A549 (cell line): ENCODE data around the gene PCDHGC4. TPM values are rescaled to one million over a fixed set of nuclear protein-coding genes. Genes with fewer than 3 reads are reported as not detected.
A peak's percentile ranks its signal among the peaks of the same experiment; 100 is the strongest.

Experiments
- ATAC-seq, 2 experiments: fragments of 200-7000 bp in 1 of 2; fragments of >200 bp in 1 of 2; cut with Nextera tagmentation in 1 of 2; cut with Tn5 transposase in 1 of 2; 3 replicates each; pipeline versions ENCODE4 v1.8.0 to v1.9.1; 2018 to 2020; ENCODE audit warnings: mild to moderate bottlenecking in 1 of 2, moderate library complexity in 1 of 2
- CTCF ChIA-PET: fragments of 300-600 bp; sonication (Branson Sonifier 250); formaldehyde crosslinking; extraction: SDS; loops from one replicate; lab custom pipeline; 2021; ENCODE audit warnings: antibody characterized with exemption, inconsistent platforms; lab: Yijun Ruan, JAX
- POLR2A ChIA-PET: fragments of 350-600 bp; formaldehyde crosslinking; extraction: SDS; loops from one replicate; lab custom pipeline; 2021; ENCODE audit warnings: antibody characterized with exemption, inconsistent platforms; lab: Yijun Ruan, JAX
- DNase-seq, 2 experiments: peaks; one replicate each; pipeline versions ENCODE4 v3.0.0 to v3.0.0-alpha.2; 2011 to 2016; ENCODE audit warnings: low read depth in 1 of 2, low spot score in 1 of 2
- FAIRE-seq: peaks from 2 replicates; lab custom pipeline; 2011; peaks lifted over from hg19 to GRCh38; lab: Jason Lieb, UNC
- H3K27ac ChIP-seq, 2 experiments: fragments of >200 bp; sonication (Bioruptor Twin); formaldehyde crosslinking; 3 replicates each; pipeline ENCODE4 v1.5.1; 2016 to 2017
- H3K4me1 ChIP-seq: fragments of >200 bp; sonication (Bioruptor Twin); formaldehyde crosslinking; 3 replicates; pipeline ENCODE4 v1.6.1; 2016
- H3K4me2 ChIP-seq: fragments of >200 bp; sonication (Bioruptor Twin); formaldehyde crosslinking; 3 replicates; pipeline ENCODE4 v1.6.1; 2016
- H3K4me3 ChIP-seq: fragments of >200 bp; sonication (Bioruptor Twin); formaldehyde crosslinking; 3 replicates; pipeline ENCODE4 v1.5.1; 2016
- H3K9me3 ChIP-seq: fragments of >200 bp; sonication (Bioruptor Twin); formaldehyde crosslinking; 3 replicates; pipeline ENCODE4 v1.6.1; 2016
- ATOH8 ChIP-seq: fragments of 250-450 bp; sonication (Bioruptor Pico); IDR thresholded peaks from 2 replicates; pipeline ENCODE4 v1.5.0; 2020; ENCODE audit warnings: low read depth, mild to moderate bottlenecking, moderate library complexity
- BHLHE40 ChIP-seq: IDR thresholded peaks from 2 replicates; pipeline ENCODE4 v1.6.1; 2012; ENCODE audit warnings: low read depth, low read length, inconsistent platforms
- CBX2 ChIP-seq: fragments of 200-600 bp; sonication (generic); IDR thresholded peaks from 2 replicates; pipeline ENCODE4 v1.6.1; 2016; ENCODE audit warnings: low read depth, mild to moderate bottlenecking, borderline replicate concordance
- CHD4 ChIP-seq: fragments of 200-600 bp; sonication (generic); IDR thresholded peaks from 2 replicates; pipeline ENCODE4 v1.6.1; 2016; ENCODE audit warnings: antibody characterized with exemption, mild to moderate bottlenecking, borderline replicate concordance
- E2F6 ChIP-seq: IDR thresholded peaks from 2 replicates; pipeline ENCODE4 v1.6.1; 2012; ENCODE audit warnings: low read depth, borderline replicate concordance
- ELK1 ChIP-seq: fragments of 150-350 bp; IDR thresholded peaks from 2 replicates; pipeline ENCODE4 v1.6.1; 2014; ENCODE audit warnings: low read depth, mild to moderate bottlenecking, low read length
- FOSB ChIP-seq: fragments of 250-450 bp; sonication (Bioruptor Pico); IDR thresholded peaks from 2 replicates; pipeline ENCODE4 v1.5.0; 2020; ENCODE audit warnings: mild to moderate bottlenecking, moderate library complexity
- FOSL2 ChIP-seq, 2 experiments: fragments of 450-650 bp in 1 of 2; fragments of >200 bp in 1 of 2; sonication (Bioruptor Twin) in 1 of 2; formaldehyde crosslinking; IDR thresholded peaks; 2 replicates each; pipeline versions ENCODE4 v1.5.0 to v1.6.1; 2016 to 2020; ENCODE audit warnings: mild to moderate bottlenecking in 1 of 2, moderate library complexity in 1 of 2
- FOXS1 ChIP-seq: fragments of 250-450 bp; sonication (Bioruptor Pico); IDR thresholded peaks from 2 replicates; pipeline ENCODE4 v1.5.0; 2020; ENCODE audit warnings: mild to moderate bottlenecking, moderate library complexity
- HES2 ChIP-seq: fragments of >200 bp; sonication (Bioruptor Twin); formaldehyde crosslinking; IDR thresholded peaks from 2 replicates; pipeline ENCODE4 v1.6.1; 2016
- HMGXB4 ChIP-seq: fragments of 250-450 bp; sonication (Bioruptor Pico); IDR thresholded peaks from 2 replicates; pipeline ENCODE4 v1.5.0; 2021; ENCODE audit warnings: mild to moderate bottlenecking, moderate library complexity, borderline replicate concordance
- HOXA7 ChIP-seq: fragments of 250-450 bp; sonication (Bioruptor Pico); IDR thresholded peaks from 2 replicates; pipeline ENCODE4 v1.5.0; 2020; ENCODE audit warnings: mild to moderate bottlenecking, moderate library complexity
- HOXB5 ChIP-seq: fragments of 250-450 bp; sonication (Bioruptor Pico); IDR thresholded peaks from 2 replicates; pipeline ENCODE4 v1.5.0; 2020; ENCODE audit warnings: mild to moderate bottlenecking, moderate library complexity
- JUNB ChIP-seq: fragments of >200 bp; sonication (Bioruptor Twin); formaldehyde crosslinking; IDR thresholded peaks from 2 replicates; pipeline ENCODE4 v1.6.1; 2016
- KDM5A ChIP-seq: fragments of 200-600 bp; sonication (generic); IDR thresholded peaks from 2 replicates; pipeline ENCODE4 v1.6.1; 2016; ENCODE audit warnings: antibody characterized with exemption, mild to moderate bottlenecking
- MAFK ChIP-seq: fragments of 450-650 bp; IDR thresholded peaks from 2 replicates; pipeline ENCODE4 v1.6.1; 2014; ENCODE audit not compliant: partially characterized antibody
- MAX ChIP-seq: IDR thresholded peaks from 2 replicates; pipeline ENCODE4 v1.6.1; 2012
- MAZ ChIP-seq: fragments of 150-350 bp; IDR thresholded peaks from 2 replicates; pipeline ENCODE4 v1.6.1; 2014; ENCODE audit warnings: antibody characterized with exemption, low read depth, low read length, borderline replicate concordance
- NPAS2 ChIP-seq: fragments of 250-450 bp; sonication (Bioruptor Pico); IDR thresholded peaks from 2 replicates; pipeline ENCODE4 v1.8.0; 2022; ENCODE audit warnings: mild to moderate bottlenecking, moderate library complexity, borderline replicate concordance
- NR3C1 ChIP-seq: fragments of >200 bp; sonication (Bioruptor Twin); formaldehyde crosslinking; IDR thresholded peaks from 3 replicates; pipeline ENCODE4 v1.6.1; 2017
- PHF8 ChIP-seq: fragments of 200-600 bp; sonication (generic); IDR thresholded peaks from 2 replicates; pipeline ENCODE4 v1.6.1; 2016; ENCODE audit warnings: low read depth, mild to moderate bottlenecking, antibody characterized with exemption, moderate library complexity, borderline replicate concordance
- POLR2A ChIP-seq: IDR thresholded peaks from 2 replicates; pipeline ENCODE4 v1.6.1; 2012; ENCODE audit warnings: mild to moderate bottlenecking, low read length
- RAD21 ChIP-seq, 2 experiments: fragments of >200 bp in 1 of 2; sonication (Bioruptor Twin) in 1 of 2; formaldehyde crosslinking in 1 of 2; IDR thresholded peaks in 1 of 2; conservative IDR thresholded peaks in 1 of 2; 2 replicates in 1 of 2; 3 replicates in 1 of 2; pipeline ENCODE4 v1.6.1; 2012 to 2018; ENCODE audit warnings: inconsistent platforms in 1 of 2
- RCOR1 ChIP-seq: fragments of 150-350 bp; IDR thresholded peaks from 2 replicates; pipeline ENCODE4 v1.6.1; 2014; ENCODE audit warnings: antibody characterized with exemption, low read length, low read depth
- REST ChIP-seq: fragments of 200-600 bp; sonication (generic); IDR thresholded peaks from 2 replicates; pipeline ENCODE4 v1.6.1; 2016; ENCODE audit warnings: antibody characterized with exemption, mild to moderate bottlenecking, moderate library complexity
- TP53 ChIP-seq: fragments of 250-450 bp; sonication (Bioruptor Pico); IDR thresholded peaks from 2 replicates; pipeline ENCODE4 v1.5.0; 2021; ENCODE audit warnings: mild to moderate bottlenecking, moderate library complexity
- USF2 ChIP-seq: fragments of 450-650 bp; IDR thresholded peaks from 2 replicates; pipeline ENCODE4 v1.6.1; 2014; ENCODE audit warnings: antibody characterized with exemption
- ZC3H11A ChIP-seq: fragments of 450-650 bp; IDR thresholded peaks from 2 replicates; pipeline ENCODE4 v1.6.1; 2014; ENCODE audit warnings: antibody characterized with exemption, mild to moderate bottlenecking
- ZFP36 ChIP-seq: fragments of 450-650 bp; IDR thresholded peaks from 2 replicates; pipeline ENCODE4 v1.6.1; 2014; ENCODE audit warnings: borderline replicate concordance; ENCODE audit not compliant: partially characterized antibody
- ZNF302 ChIP-seq: fragments of 250-450 bp; sonication (Bioruptor Pico); IDR thresholded peaks from 2 replicates; pipeline ENCODE4 v1.9.0; 2021; ENCODE audit warnings: inconsistent platforms, mild to moderate bottlenecking, moderate library complexity
- ZSCAN20 ChIP-seq: fragments of 250-450 bp; sonication (Bioruptor Pico); IDR thresholded peaks from 2 replicates; pipeline ENCODE4 v1.8.0; 2022; ENCODE audit warnings: mild to moderate bottlenecking, moderate library complexity
- WGBS: methylation state at CpG from one replicate; pipeline ENCODE4 v1.1.6; 2017; ENCODE audit errors: missing lambda C conversion rate; 5-methylcytosine and 5-hydroxymethylcytosine counted together
- polyA plus RNA-seq, 4 experiments: library from polyadenylated mRNA; depleted of rRNA in 3 of 4; stranded (reverse); fragments of >200 nt; fragmentation: RNase III in 1 of 4; extraction: RNeasy Plus Mini Kit Qiagen cat#74134 plus additional on column Dnase treatment in 1 of 4; gene quantifications; 2 replicates in 3 of 4; 3 replicates in 1 of 4; pipeline ENCODE4 v1.2.3, GENCODE V29; 2011 to 2017

Gene PCDHGC4
- polyA plus RNA-seq, 2 of the 4 experiments (the other 2 are of a cell fraction), result 0.06 TPM; not detected in 1

- CTCF ChIA-PET, result interaction anchor here (0.7 to 2.6 kb wide), 19 partner anchors 8 to 126 kb away, joined by 3 to 24 read pairs (median 4); partner anchors contain the start of genes PCDHGA7, PCDHGB1, PCDHGB3 and PCDHGC4
- DNase-seq (peak; percentile 87 to 95), ATAC-seq (peak; percentile 99 to 100), FAIRE-seq (no peak)
- H3K27ac ChIP-seq, result peak within 1 kb of the TSS; percentile 38 to 78
- POLR2A ChIA-PET, result no interaction called here
- peak within 1 kb of the TSS; percentile 73 for H3K4me2 ChIP-seq
- WGBS, result 1% methylated on average over 28 of the region's 28 CpGs
- H3K4me1 ChIP-seq, result no peaks in the 10 kb centered on the region
- no peaks in the 10 kb centered on the region; the same call in 2 of the 3 replicates for H3K9me3 ChIP-seq
- H3K4me3 ChIP-seq, result peak within 1 kb of the TSS; percentile 55
- no peak for TF ChIP-seq FOSL2 (IDR thresholded peaks at IDR 0.05)
- no peak for TF ChIP-seq FOSL2 (CRISPR knock-in tag; IDR thresholded peaks at IDR 0.05)
- no peak for TF ChIP-seq HOXB5 (CRISPR knock-in tag)
- no peak for TF ChIP-seq HES2
- 0 out of 2 replicates have a peak, but pooled peaks have one; percentile 10 for TF ChIP-seq USF2
- no peak for TF ChIP-seq CBX2
- no peak for TF ChIP-seq NPAS2 (CRISPR knock-in tag)
- TF ChIP-seq BHLHE40, result no peak
- no peak for TF ChIP-seq NR3C1
- TF ChIP-seq KDM5A, result no peak
- TF ChIP-seq HOXA7 (CRISPR knock-in tag), result no peak
- TF ChIP-seq E2F6, result peak; percentile 75
- no peak for TF ChIP-seq CHD4
- TF ChIP-seq ATOH8 (CRISPR knock-in tag), result no peak
- TF ChIP-seq REST, result no peak
- no peak for TF ChIP-seq ZC3H11A
- no peak for TF ChIP-seq ELK1
- no peak for TF ChIP-seq FOXS1 (CRISPR knock-in tag)
- TF ChIP-seq JUNB, result no peak
- TF ChIP-seq MAX, result peak; percentile 88
- no peak for TF ChIP-seq PHF8
- TF ChIP-seq MAZ, result no peak
- no peak for TF ChIP-seq HMGXB4
- TF ChIP-seq POLR2A, result peak; percentile 17; the same call in 1 of the 2 replicates
- TF ChIP-seq ZNF302, result no peak
- no peak for TF ChIP-seq ZFP36
- peak; percentile 45 to 64 for TF ChIP-seq RAD21 (conservative IDR thresholded peaks at IDR 0.05 in 1 of 2, IDR thresholded peaks at IDR 0.05 in 1 of 2)
- no peak for TF ChIP-seq ZSCAN20 (CRISPR knock-in tag)
- no peak for TF ChIP-seq TP53 (CRISPR knock-in tag)
- TF ChIP-seq MAFK, result no peak
- no peak for TF ChIP-seq FOSB (CRISPR knock-in tag)
- no peak for TF ChIP-seq RCOR1
Observed at GRCh38 chr5:141475625-141476131, 9.2 kb upstream of the PCDHGC4 start, which contains the start of gene PCDHGC3. Gene PCDHGC3 (plus strand): TSS chr5:141475966. CDS start chr5:141476117, 151 bp downstream.
